Left kidney (tissue), 2 donors: ENCODE measurements around the gene NUDT21. TPM values are rescaled to one million over a fixed set of nuclear protein-coding genes. Genes with fewer than 3 reads are reported as not detected.

Experiments used
- DNase-seq: peaks from one replicate; pipeline ENCODE4 v3.0.0-alpha.2; 2013
- polyA plus RNA-seq: library from polyadenylated mRNA; unstranded; fragments of 120-200 nt; gene quantifications from one replicate; pipeline ENCODE4 v1.2.1, GENCODE V29; 2013; ENCODE audit not compliant: insufficient read length

NUDT21 gene
- polyA plus RNA-seq, 1 donor = 155 TPM

- DNase-seq = no peak
Measured at GRCh38 chr16:56466344-56466743, 15.2 kb upstream of the NUDT21 start.

GRCh38 chr16:56463153-56463552, 12.0 kb upstream of the NUDT21 start:
- no peak for DNase-seq

GRCh38 chr16:56462064-56462796, 11.1 kb upstream of the NUDT21 start:
- DNase-seq = no peak

- DNase-seq = no peak
Measured at GRCh38 chr16:56460101-56460500, 9.0 kb upstream of the NUDT21 start.

- no peak for DNase-seq
Measured at GRCh38 chr16:56457927-56458470, 6.9 kb upstream of the NUDT21 start.

- DNase-seq = peak; percentile 19
Measured at GRCh38 chr16:56451753-56452689, 889 bp upstream of the NUDT21 start.

- peak; percentile 7 for DNase-seq
Measured at GRCh38 chr16:56450275-56450985, 702 bp downstream of the NUDT21 start.

GRCh38 chr16:56448005-56448404, 3.1 kb downstream of the NUDT21 start:
- DNase-seq = no peak

GRCh38 chr16:56447286-56447685, 3.8 kb downstream of the NUDT21 start:
- DNase-seq = no peak

GRCh38 chr16:56438038-56438437, 13.1 kb downstream of the NUDT21 start:
- DNase-seq = no peak

GRCh38 chr16:56436258-56436657, 14.9 kb downstream of the NUDT21 start:
- no peak for DNase-seq

GRCh38 chr16:56428091-56428490, 23.0 kb downstream of the NUDT21 start:
- no peak for DNase-seq

- no peak for DNase-seq
Measured at GRCh38 chr16:56426585-56426984, 24.5 kb downstream of the NUDT21 start.

- peak; percentile 62 for DNase-seq
Measured at GRCh38 chr16:56425439-56425832, 25.7 kb downstream of the NUDT21 start, which contains the start of gene AMFR. Gene AMFR, minus strand, starts transcription at chr16:56425545. Its CDS starts 218 bp downstream, at chr16:56425327.

GRCh38 chr16:56424791-56425438, 26.2 kb downstream of the NUDT21 start:
- DNase-seq = peak; percentile 47

- peak; percentile 28 for DNase-seq
Measured at GRCh38 chr16:56424404-56424764, 26.7 kb downstream of the NUDT21 start.

- no peak for DNase-seq
Measured at GRCh38 chr16:56423584-56424403, 27.3 kb downstream of the NUDT21 start.

GRCh38 chr16:56422896-56423441, 28.2 kb downstream of the NUDT21 start:
- DNase-seq = no peak

- DNase-seq = no peak
Measured at GRCh38 chr16:56421976-56422669, 29.0 kb downstream of the NUDT21 start.

- DNase-seq = no peak
Measured at GRCh38 chr16:56421313-56421712, 29.8 kb downstream of the NUDT21 start.
